Activated T-cell treated with anti-CD3 and anti-CD28 coated beads for 48 hours (primary cell): ENCODE data around the gene SP110.
"Not testable (repeated sequence)": the region's sequence is repeated elsewhere in the genome, so short reads cannot be mapped to it uniquely, and the experiment has no call there.

ENCODE experiments used
- DNase-seq: peaks from one replicate; pipeline ENCODE4 v3.0.0-alpha.2; 2020; ENCODE audit warnings: low read depth

SP110 gene

DNA sequence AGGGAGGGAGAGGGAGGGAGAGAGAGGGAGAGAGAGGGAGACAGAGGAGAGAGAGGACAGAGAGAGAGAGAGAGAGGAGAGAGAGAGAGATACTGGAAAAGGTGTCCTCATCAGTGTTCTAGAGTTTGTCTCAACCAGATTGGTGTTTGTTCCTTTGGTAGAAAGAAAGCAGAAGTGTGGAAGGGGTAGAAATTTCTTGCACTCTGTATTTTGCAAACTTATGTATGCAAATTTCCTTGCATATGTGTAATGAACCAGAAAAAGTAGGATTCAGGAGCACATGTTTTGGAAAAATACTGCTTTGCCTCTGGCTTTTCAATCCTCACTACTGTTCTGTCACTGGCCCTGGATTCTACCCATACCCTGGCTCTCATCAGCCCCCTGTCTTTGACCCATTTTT, 4.7 kb upstream of the SP110 start:
- no peak for DNase-seq

GRCh38 chr2:230222829-230223228, 3.0 kb upstream of the SP110 start:
- DNase-seq, result not testable (repeated sequence)

- DNase-seq, result no peak
Measured at GRCh38 chr2:230221493-230221892, 1.7 kb upstream of the SP110 start.

GRCh38 chr2:230220347-230220969, 674 bp upstream of the SP110 start:
- DNase-seq, result no peak

- no peak for DNase-seq
Measured at GRCh38 chr2:230218421-230218820, 1.4 kb downstream of the SP110 start.

DNA sequence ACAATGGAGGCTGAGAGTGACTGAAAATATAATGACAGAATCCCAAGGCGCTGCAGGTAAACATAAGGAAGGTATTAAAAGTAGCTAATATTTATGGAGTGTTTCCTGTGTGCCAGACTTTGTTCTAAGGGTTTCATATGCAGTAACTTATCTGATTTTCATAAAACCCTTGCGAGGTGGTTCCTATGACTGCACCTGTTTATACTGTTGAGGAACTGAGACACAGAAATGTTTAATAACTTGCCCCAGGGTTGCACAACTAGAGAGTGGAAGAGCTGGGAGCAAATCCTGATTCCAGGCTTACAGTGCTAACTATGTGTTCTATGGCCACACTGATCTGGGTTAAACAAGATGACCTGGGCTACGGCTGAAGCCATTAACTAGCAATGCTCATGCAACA, 2.4 kb downstream of the SP110 start:
- DNase-seq, result no peak

DNA sequence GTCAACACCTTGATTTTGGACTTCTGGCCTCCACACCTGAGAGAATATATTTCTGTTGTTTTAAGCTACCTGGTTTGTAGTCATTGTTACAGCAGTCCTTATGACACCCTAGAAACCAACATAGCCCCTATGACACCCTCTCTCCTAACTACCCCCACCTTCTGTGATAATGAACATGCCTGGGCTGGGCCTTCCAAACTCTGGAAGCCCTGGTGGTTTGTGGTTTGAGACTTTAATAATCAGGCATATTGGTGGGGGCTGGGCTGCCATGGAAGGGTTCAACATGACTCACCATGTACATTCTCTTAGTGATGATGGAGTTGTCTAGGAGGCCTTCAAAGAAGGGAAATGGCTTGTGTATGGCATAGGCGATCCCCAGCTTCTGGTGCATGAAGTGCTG, 3.3 kb downstream of the SP110 start:
- DNase-seq, result no peak

GRCh38 chr2:230209422-230210051, 10.2 kb downstream of the SP110 start:
- no peak for DNase-seq

DNA sequence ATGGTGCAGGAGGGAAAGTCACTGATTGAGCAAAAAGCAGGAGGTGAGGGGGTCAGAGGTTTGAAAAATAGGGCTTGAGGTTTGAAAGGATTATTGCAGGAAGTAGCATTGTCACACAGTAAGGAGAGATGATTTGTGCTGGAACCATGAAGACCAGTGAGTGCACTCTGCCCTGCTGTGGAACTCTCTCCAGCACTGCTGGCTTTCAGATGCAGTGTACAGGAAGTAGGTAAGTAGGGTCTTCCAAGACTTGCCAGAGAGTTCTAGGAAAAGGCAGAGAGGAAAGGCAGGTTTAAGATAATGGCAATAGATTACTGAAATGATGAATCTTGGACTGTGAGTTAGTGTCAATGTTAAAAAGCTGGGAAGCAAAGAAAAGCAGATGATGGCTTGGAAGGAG, 11.2 kb downstream of the SP110 start:
- no peak for DNase-seq

DNA sequence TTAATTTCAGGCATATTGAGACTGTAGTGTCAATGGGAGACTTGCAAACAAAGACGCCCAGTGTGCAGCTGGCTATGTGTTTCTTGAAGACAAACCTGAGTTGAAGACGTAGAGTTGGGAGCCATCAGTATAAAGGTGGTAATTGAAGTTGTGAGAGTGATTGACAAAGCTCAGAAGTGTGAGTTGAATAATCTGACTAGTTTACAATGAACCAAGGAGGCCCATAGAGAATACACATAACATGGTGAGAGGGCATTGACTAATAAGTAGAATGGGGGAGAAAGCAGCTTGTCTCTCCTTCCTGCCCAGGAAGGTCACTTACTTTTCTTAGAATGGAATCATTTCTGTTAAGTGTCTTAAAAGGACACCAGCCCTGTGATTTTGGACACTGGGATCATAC, 14.1 kb downstream of the SP110 start:
- no peak for DNase-seq

- DNase-seq, result no peak
Measured at GRCh38 chr2:230205034-230205433, 14.8 kb downstream of the SP110 start.

- DNase-seq, result no peak
Measured at GRCh38 chr2:230203110-230203676, 16.6 kb downstream of the SP110 start.

GRCh38 chr2:230202430-230203109, 17.2 kb downstream of the SP110 start:
- DNase-seq, result no peak

GRCh38 chr2:230184727-230185578, 34.8 kb downstream of the SP110 start:
- no peak for DNase-seq

- DNase-seq, result no peak
Measured at GRCh38 chr2:230181195-230181594, 38.6 kb downstream of the SP110 start.

DNA sequence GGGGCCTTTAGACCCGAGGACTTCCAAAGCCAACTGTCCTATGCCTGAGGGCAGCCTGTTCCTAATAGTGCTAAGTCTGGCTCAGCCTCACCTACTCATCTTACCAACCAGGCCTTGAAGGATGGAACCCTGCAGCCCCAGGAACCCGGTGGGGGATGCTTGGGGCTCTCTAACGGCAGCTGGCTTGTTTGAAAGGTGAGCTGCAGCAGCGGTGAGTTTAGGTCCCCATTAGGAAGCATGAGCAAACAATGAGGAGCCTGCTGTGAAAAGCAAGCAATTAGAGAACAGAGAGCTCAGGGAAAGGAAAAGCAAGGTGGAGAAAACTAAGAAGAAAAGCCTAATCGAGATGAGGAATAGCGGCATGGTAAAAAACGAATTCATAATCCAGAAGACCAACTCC, 39.9 kb downstream of the SP110 start:
- DNase-seq, result no peak

GRCh38 chr2:230178546-230179485, 41.0 kb downstream of the SP110 start:
- DNase-seq, result no peak

DNA sequence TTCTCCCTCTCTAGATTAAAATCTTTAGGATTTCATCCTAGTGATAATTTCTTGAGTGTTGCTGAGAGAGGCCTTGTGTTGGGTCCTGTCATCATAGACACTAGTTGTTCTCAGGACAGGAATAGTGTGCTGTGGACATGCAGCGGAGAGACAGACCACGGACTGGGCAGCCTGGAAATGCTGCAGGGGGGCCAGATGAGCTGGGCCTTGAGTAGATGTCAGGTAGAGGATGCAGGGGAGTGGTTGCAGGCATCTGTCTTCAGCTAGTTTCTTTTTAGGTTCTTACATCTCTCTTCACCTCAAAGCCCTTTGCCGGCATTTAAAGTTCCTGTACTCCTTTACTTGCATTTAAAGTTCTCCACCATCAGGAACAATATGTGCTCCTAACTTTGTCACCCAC, 42.8 kb downstream of the SP110 start:
- no peak for DNase-seq

- no peak for DNase-seq
Measured at GRCh38 chr2:230174466-230174865, 45.3 kb downstream of the SP110 start.

DNA sequence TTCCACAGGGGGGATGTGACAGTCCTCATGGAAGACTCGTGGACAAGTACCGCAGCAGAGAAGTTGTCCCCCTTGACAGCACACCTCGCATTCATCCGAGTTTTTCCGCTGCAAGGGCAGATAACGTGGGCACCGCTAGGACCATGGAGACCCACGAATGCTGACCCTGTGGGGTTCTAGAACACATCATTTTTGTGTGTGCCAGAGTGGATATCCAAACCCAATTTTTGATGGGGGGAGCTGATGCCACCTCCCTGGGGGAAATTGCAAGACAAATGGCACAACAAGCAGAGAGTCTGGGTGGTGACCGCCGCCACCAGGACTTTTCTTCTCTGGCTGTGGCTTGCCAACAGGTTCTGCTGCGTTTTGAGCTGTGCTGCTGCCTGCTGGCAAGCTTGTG, 46.9 kb downstream of the SP110 start:
- no peak for DNase-seq

DNA sequence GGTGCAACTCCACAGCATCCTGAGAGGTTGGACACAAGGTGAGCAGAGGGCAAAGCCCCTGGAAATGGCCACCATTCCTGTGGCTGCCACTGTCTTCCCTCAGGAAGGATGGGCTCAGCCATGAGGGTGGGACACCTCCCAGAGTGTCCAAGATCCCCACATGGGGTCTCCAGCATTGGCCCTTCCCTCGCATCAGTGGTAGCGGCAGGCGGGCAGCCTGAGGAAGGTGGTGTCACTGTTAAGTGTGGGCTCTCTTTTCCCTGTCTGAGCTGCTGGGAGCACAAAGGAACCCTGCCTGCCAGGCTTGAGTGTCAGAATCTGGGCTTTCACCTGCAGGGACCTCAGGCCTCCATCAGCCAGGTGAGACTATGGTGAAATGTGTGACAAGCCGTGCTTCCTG, 47.6 kb downstream of the SP110 start:
- DNase-seq, result no peak
